GM19035 (cell line): ENCODE data around the gene PTPRJ.

Experiments
- ATAC-seq: cut with Tn5 transposase; IDR thresholded peaks from one replicate; pipeline ENCODE4 v1.9.1; 2021; ENCODE audit not compliant: unreplicated experiment

PTPRJ gene

DNA sequence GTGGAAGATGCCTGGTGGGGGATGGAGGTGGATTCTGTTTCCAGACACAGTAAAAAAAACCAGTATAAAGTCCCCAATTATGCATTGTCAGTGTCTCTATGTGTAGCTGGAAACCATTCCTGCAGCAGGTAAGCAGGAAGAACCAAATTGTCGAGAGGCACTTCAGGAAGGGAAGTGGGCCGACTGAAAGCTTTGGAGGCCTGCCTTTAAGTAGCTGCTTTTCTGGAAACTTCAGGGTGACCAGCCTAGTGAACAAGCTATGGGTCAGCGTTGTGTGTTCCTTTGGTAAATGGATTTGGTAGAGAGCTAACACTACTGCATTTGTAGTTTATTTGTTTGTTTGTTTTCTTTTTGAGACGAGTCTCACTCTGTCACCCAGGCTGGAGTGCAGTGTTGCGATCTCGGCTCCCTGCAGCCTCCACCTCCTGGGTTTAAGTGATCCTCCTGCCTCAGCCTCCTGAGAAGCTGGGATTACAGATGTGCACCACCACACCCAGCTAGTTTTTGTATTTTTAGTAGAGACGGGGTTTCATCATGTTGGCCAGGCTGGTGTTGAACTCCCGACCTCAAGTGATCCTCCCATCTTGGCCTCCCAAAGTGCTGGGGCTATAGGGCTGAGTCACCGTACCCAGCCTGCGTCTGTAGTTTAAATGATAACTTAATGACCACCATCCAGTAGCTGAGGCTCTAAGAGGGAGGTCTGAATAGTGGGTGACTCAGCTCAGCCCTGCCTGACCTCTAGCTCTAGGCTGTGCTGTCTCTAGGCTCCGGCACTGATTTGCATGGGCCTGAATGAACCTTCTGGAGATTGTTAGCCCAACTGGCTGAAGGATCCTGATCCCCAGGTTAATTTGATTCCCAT, 12.8 kb downstream of the PTPRJ start:
- no peak for ATAC-seq

DNA sequence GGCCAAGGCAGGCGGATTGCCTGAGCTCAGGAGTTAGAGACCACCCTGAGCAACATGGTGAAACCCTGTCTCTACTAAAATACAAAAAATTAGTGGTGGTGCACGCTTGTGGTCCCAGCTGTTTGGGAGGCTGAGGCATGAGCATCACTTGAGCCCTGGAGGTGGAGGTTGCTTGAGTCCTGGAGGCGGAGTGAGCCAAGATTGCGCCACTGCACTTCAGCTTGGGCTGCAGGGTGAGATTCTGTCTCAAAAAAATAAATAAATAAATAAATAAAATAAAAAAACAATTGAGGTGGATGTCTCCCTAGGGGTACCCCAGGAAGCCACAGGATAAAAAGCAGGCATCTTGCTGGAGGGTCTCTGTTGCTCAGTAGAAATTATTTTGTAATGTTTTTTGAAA, 14.1 kb downstream of the PTPRJ start:
- no peak for ATAC-seq

DNA sequence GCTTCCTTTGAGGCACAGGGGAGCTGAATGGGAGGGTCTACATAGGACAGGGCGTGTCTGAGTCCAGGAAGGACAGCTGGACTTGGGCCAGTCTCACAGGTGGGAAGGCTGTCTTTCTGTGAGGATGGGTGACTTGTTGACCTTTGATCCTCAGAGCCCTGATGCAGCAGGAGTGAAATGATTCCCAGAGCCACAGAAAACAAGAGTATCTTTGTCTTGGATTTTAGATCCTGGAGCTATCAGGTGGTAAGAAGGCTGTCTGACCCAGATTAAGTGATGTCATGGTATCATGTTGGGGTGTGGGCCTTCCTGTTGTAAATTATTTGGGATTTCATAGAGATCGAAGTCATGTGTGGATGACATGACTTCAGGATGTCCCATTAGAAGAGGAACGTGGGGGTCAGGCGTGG, 15.0 kb downstream of the PTPRJ start:
- no peak for ATAC-seq

- ATAC-seq: no peak
Observed at GRCh38 chr11:47997063-47998053, 17.0 kb downstream of the PTPRJ start.

DNA sequence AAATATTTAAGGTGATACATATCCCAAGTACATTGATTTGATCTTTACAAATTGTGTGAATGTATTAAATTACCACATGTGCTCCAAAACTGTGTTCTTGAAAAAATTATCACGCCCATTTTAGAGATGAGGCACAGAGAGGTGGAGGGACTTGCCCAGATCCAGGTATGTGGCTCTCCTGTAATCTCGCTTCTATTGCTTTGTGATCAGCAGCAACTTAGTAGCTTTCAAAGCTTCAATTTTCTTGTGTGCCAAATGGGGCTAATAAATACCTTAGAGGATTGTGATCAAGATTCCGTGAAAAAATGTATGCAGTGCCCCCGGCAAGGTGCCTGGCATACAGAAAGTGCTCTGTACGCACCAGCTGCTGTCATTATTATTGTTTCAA, 18.0 kb downstream of the PTPRJ start:
- no peak for ATAC-seq

- no peak for ATAC-seq
Observed at GRCh38 chr11:47998733-47999359, 18.5 kb downstream of the PTPRJ start.

GRCh38 chr11:48000432-48000831, 20.1 kb downstream of the PTPRJ start:
- ATAC-seq: no peak

DNA sequence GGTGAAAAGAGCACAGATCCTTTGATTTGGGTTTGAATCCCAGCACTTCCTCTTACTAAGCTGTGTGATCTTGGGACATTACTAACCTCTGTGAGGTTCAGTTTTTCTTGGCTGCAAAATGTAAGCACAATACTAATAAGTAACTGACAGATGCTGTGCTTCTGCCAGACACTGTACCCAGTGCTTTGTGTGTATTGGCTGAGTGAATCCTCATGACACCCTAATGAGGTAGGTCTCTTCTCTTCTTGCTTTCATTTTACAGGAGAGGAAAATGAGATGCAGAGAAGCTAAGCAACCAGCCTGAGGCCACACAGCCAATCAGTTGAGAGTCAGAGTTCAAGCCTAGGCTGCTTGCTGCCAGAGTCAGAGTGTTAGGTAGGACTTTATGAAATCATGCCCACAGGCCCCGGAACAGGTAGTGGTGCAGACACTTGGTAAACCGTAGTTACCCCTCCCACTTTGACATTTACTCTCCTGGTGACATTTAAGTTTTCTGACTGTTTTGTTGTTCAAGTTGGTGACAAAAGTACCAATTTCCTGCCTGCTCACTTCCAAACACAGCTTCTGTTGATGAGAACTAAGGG, 21.2 kb downstream of the PTPRJ start:
- peak; percentile 61 for ATAC-seq

GRCh38 chr11:48002561-48002960, 22.2 kb downstream of the PTPRJ start:
- no peak for ATAC-seq

DNA sequence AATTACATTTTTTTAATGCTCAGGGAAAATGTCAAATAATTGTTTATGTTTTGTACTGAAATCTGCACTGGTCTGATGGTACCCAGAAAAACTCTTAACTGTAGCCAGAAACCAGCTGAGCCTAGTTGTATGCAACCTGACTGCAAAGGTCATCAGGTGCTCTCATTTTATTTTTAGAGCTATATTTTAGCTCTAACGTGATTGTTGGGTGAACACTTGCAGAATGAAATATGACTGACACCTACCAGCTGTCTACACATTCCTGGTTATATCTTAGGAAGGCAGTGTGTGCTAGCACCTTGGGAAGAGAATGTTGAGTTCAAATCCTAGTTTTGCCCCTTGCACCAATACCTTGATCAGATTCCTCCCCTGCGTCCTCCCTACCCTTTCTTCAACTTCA, 23.6 kb downstream of the PTPRJ start:
- no peak for ATAC-seq

DNA sequence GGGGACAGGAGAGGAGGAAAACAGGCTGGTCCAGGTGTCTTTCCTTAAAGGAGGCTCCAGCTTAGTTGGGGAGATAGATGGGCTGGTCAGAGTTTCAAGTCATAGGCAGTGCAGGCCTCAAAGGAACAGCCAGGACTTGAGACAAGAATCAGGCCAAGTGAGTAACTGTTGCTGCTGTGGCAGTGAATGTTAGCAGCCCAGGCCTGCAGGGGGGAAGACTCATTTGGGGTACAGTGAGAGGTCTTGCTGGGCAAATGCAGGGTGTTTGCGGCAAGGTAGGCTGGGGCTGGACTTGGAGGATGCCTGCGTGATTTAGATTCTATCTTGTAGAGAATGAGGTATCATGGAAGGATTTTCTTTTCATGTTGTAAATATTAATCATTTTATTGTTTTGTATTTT, 24.1 kb downstream of the PTPRJ start:
- no peak for ATAC-seq

DNA sequence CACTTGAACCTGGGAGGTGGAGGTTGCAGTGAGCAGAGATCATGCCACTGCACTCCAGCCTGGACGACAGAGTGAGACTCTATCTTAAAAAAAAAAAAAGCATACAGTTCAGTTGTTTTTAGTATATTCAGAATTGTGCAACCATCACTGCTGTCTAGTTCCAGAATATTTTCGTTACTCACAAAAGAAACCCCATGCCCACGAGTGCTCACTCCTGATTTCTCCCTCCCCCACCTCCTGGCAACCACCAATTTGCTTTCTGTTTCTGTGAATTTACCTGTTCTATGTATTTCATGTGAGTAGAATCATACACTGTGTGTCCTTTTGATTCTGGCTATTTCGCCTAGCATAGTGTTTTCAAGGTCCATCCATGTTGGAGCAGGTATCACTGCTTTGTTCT, 24.8 kb downstream of the PTPRJ start:
- no peak for ATAC-seq

DNA sequence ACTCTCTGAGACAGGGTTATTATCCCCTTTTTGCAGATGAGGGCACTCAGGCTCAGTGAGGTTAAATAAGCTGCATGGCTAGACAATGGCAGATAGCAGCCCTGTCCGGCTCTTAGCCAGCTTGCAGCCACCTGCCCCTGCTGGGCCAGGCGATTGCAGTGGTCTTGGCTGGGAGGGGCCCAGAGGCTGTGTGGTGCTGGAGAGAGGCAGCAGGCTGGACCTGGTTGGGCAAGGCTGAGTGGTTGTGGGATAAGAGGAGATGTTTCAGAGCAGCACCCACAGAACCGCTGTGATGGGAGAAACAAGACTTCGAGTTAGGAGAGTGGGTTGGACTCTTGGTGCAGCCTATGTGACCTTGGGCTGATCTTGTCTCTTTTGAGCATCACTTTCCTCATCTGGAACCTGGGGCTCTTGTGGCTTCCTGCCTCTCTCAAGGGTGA, 25.5 kb downstream of the PTPRJ start:
- no peak for ATAC-seq

- ATAC-seq: peak; percentile 68
Observed at GRCh38 chr11:48006301-48006992, 26.1 kb downstream of the PTPRJ start.

- ATAC-seq: no peak
Observed at GRCh38 chr11:48007677-48008076, 27.3 kb downstream of the PTPRJ start.

GRCh38 chr11:48008951-48009270, 28.6 kb downstream of the PTPRJ start:
- peak; percentile 37 for ATAC-seq

- ATAC-seq: no peak
Observed at GRCh38 chr11:48011102-48011797, 30.9 kb downstream of the PTPRJ start.

DNA sequence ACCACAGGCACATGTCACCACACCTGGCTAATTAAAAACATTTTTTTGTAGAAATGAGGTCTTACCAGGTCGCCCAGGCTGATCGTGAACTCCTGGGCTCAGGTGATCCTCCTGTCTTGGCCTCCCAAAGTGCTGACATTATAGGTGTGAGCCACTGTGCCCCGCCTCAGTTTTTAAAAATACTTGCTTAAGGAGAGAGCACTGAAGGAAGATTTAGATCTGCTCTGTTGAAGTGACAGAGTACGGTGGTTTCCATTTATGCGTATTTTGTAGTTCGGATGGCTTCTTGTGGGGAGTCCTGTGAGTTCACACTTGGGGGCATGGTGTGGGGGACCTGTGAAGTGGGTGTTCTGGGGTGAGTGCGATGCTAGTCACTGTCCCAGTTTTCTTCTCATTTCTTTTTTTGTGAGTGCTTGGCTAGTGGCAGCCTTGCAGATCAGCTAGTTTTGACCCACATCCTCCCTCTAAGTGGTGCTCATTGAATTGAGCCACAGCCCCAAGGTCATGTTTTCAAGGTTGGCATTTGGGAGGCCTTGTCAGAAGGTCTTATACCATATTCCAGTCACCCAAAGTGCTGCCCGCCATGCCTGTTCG, 31.5 kb downstream of the PTPRJ start:
- no peak for ATAC-seq

GRCh38 chr11:48013269-48013901, 33.0 kb downstream of the PTPRJ start:
- ATAC-seq: no peak
